Loucy (cell line): ENCODE measurements around the gene NMUR1.

Experiments used
- H2AFZ ChIP-seq: fragments of 200-600 bp; sonication (generic); 2 replicates; pipeline ENCODE4 v1.6.0; 2016; ENCODE audit warnings: antibody characterized with exemption, mild to moderate bottlenecking, low read length, moderate library complexity
- H3F3A ChIP-seq: fragments of 200-600 bp; 2 replicates; pipeline ENCODE4 v1.6.0; 2016; ENCODE audit warnings: antibody characterized with exemption, low read depth, mild to moderate bottlenecking
- H3K27me3 ChIP-seq: fragments of 200-600 bp; sonication (generic); 2 replicates; pipeline ENCODE4 v1.6.1; 2014; ENCODE audit warnings: low read length, mild to moderate bottlenecking; ENCODE audit not compliant: insufficient read depth, poor library complexity, severe bottlenecking
- H3K36me3 ChIP-seq: fragments of 200-600 bp; sonication (generic); 2 replicates; pipeline ENCODE4 v1.6.1; 2016; ENCODE audit warnings: low read length; ENCODE audit not compliant: insufficient read depth
- H3K4me1 ChIP-seq: fragments of 200-600 bp; sonication (generic); 2 replicates; pipeline ENCODE4 v1.5.1; 2014; ENCODE audit warnings: low read length, mild to moderate bottlenecking; ENCODE audit not compliant: insufficient read depth, poor library complexity, severe bottlenecking
- H3K4me2 ChIP-seq: fragments of 200-600 bp; sonication (generic); 2 replicates; pipeline ENCODE4 v1.6.0; 2014; ENCODE audit warnings: antibody characterized with exemption, low read length, low read depth, mild to moderate bottlenecking; ENCODE audit not compliant: poor library complexity, severe bottlenecking
- H3K4me3 ChIP-seq: fragments of 200-600 bp; sonication (generic); 2 replicates; pipeline ENCODE4 v1.5.1; 2014; ENCODE audit warnings: low read length, mild to moderate bottlenecking, mixed read lengths; ENCODE audit not compliant: poor library complexity, severe bottlenecking
- H3K79me2 ChIP-seq: fragments of 200-600 bp; sonication (generic); 2 replicates; pipeline ENCODE4 v1.6.1; 2014; ENCODE audit warnings: low read length; ENCODE audit not compliant: insufficient read depth
- H3K9ac ChIP-seq: fragments of 200-600 bp; sonication (generic); 2 replicates; pipeline ENCODE4 v1.6.0; 2014; ENCODE audit warnings: mild to moderate bottlenecking, low read depth, low read length, moderate library complexity; ENCODE audit not compliant: poor library complexity, severe bottlenecking
- H3K9me2 ChIP-seq: fragments of 200-600 bp; sonication (generic); replicated peaks from 2 replicates; pipeline ENCODE4 v1.6.1; 2016; ENCODE audit warnings: low read depth, low read length, mixed read lengths
- H3K9me3 ChIP-seq: fragments of 200-600 bp; sonication (generic); 2 replicates; pipeline ENCODE4 v1.6.1; 2014; ENCODE audit warnings: mild to moderate bottlenecking, antibody characterized with exemption, low read length, low read depth; ENCODE audit not compliant: insufficient read depth
- H4K20me1 ChIP-seq: fragments of 200-600 bp; sonication (generic); 2 replicates; pipeline ENCODE4 v1.6.0; 2014; ENCODE audit warnings: antibody characterized with exemption, low read length, mild to moderate bottlenecking; ENCODE audit not compliant: insufficient read depth, poor library complexity, severe bottlenecking
- CTCF ChIP-seq: fragments of 200-600 bp; sonication (generic); conservative IDR thresholded peaks from 2 replicates; pipeline ENCODE4 v1.5.1; 2014; ENCODE audit warnings: mild to moderate bottlenecking, antibody characterized with exemption, low read length
- EZH2phosphoT487 ChIP-seq: fragments of 200-600 bp; IDR thresholded peaks from 2 replicates; pipeline ENCODE4 v1.6.1; 2018; ENCODE audit warnings: antibody characterized with exemption, mild to moderate bottlenecking, moderate library complexity, borderline replicate concordance

Gene NMUR1

GRCh38 chr2:231531883-231532755 is 1.9 kb upstream of the NMUR1 start:
- H3K9me3 ChIP-seq = no peaks in the 10 kb centered on the region
- no peak overlapping the region for H2AFZ ChIP-seq
- H3K4me3 ChIP-seq = no peak overlapping the region
- H3K36me3 ChIP-seq = no peaks in the 10 kb centered on the region
- H3F3A ChIP-seq = no peaks in the 10 kb centered on the region
- no peaks in the 10 kb centered on the region for H4K20me1 ChIP-seq
- TF ChIP-seq CTCF (no peak), EZH2phosphoT487 (no peak)
- no peaks in the 10 kb centered on the region for H3K9me2 ChIP-seq
- H3K4me1 ChIP-seq = peaks cover 7% of the 10 kb centered on the region
- H3K4me2 ChIP-seq = no peak overlapping the region
- H3K79me2 ChIP-seq = no peaks in the 10 kb centered on the region
- no peak overlapping the region for H3K9ac ChIP-seq
- no peaks in the 10 kb centered on the region for H3K27me3 ChIP-seq

GRCh38 chr2:231531466-231531865 is 1.2 kb upstream of the NMUR1 start:
- Histone ChIP-seq H3F3A (no peaks in the 10 kb centered on the region), H3K36me3 (no peaks in the 10 kb centered on the region), H3K9ac (no peak overlapping the region), H3K27me3 (no peaks in the 10 kb centered on the region), H2AFZ (no peak overlapping the region), H4K20me1 (no peaks in the 10 kb centered on the region), H3K4me2 (no peak overlapping the region), H3K4me3 (no peak overlapping the region), H3K9me3 (no peaks in the 10 kb centered on the region), H3K9me2 (no peaks in the 10 kb centered on the region), H3K79me2 (no peaks in the 10 kb centered on the region), H3K4me1 (peaks cover 13% of the 10 kb centered on the region)
- TF ChIP-seq EZH2phosphoT487 (no peak), CTCF (no peak)

- Histone ChIP-seq H3K79me2 (no peaks in the 10 kb centered on the region), H3K36me3 (no peaks in the 10 kb centered on the region), H3K4me3 (no peak overlapping the region), H4K20me1 (no peaks in the 10 kb centered on the region), H2AFZ (no peak overlapping the region), H3K9ac (no peak overlapping the region), H3K4me1 (peaks cover 35% of the 10 kb centered on the region), H3K9me3 (no peaks in the 10 kb centered on the region), H3F3A (no peaks in the 10 kb centered on the region), H3K9me2 (no peaks in the 10 kb centered on the region), H3K4me2 (no peak overlapping the region), H3K27me3 (no peaks in the 10 kb centered on the region)
- TF ChIP-seq EZH2phosphoT487 (no peak), CTCF (no peak)
These were observed 1.6 kb downstream of the NMUR1 start for GRCh38 chr2:231528636-231529030.
